HepG2 (cell line): ENCODE measurements around the gene FAM177B. TPM values are rescaled to one million over a fixed set of nuclear protein-coding genes. Genes with fewer than 3 reads are reported as not detected.

Source experiments
- ATAC-seq: fragments of 200-7000 bp; cut with Tn5 transposase; 3 replicates; pipeline ENCODE4 v1.9.1; 2020; ENCODE audit warnings: mild to moderate bottlenecking, moderate library complexity
- BruUV-seq: library from RNA; stranded (reverse); fragments of 400-500 nt; replicated peaks from 2 replicates; lab custom pipeline; 2021; lab: Mats Ljungman, UMichigan
- CTCF ChIA-PET: fragments of 300-600 bp; formaldehyde crosslinking; extraction: SDS; loops from one replicate; lab custom pipeline; 2021; ENCODE audit warnings: low total read pairs, inconsistent platforms, low intra/inter-chr PET ratio; lab: Yijun Ruan, JAX
- POLR2A ChIA-PET: fragments of 350-600 bp; sonication (Branson Sonifier 250); formaldehyde crosslinking; loops from one replicate; lab custom pipeline; 2020; ENCODE audit warnings: antibody characterized with exemption, inconsistent platforms; lab: Yijun Ruan, JAX
- DNase-seq: peaks from one replicate; pipeline ENCODE4 v3.0.0-alpha.2; 2015; ENCODE audit warnings: low spot score
- FAIRE-seq: peaks from 3 replicates; lab custom pipeline; 2011; peaks lifted over from hg19 to GRCh38; lab: Jason Lieb, UNC
- H2AFZ ChIP-seq: one replicate; pipeline ENCODE4 v1.6.1; 2011; ENCODE audit warnings: low read length, inconsistent platforms
- H3K27ac ChIP-seq: fragments of 300-600 bp; 3 replicates; pipeline ENCODE4 v1.8.0; 2011; ENCODE audit warnings: mixed run types, mild to moderate bottlenecking, mixed read lengths, low read length, inconsistent platforms; ENCODE audit not compliant: insufficient read depth; ENCODE audit errors: extremely low read length
- H3K27me3 ChIP-seq, 2 experiments: fragments of 200-600 bp in 1 of 2; 2 replicates in 1 of 2; 3 replicates in 1 of 2; pipeline versions ENCODE4 v1.6.0 to v1.8.0; 2011; ENCODE audit warnings: low read length in 2 of 2, mild to moderate bottlenecking in 2 of 2, moderate library complexity in 2 of 2, inconsistent platforms in 1 of 2; ENCODE audit not compliant: insufficient read depth in 2 of 2, control insufficient read depth in 1 of 2
- H3K36me3 ChIP-seq, 2 experiments: fragments of 200-600 bp in 1 of 2; replicated peaks in 1 of 2; 2 replicates in 1 of 2; 3 replicates in 1 of 2; pipeline versions ENCODE4 v1.5.1 to v1.8.0; 2011; ENCODE audit warnings: low read length in 2 of 2, inconsistent platforms in 1 of 2; ENCODE audit not compliant: insufficient read depth in 2 of 2, control insufficient read depth in 1 of 2
- H3K4me1 ChIP-seq: 2 replicates; pipeline ENCODE4 v1.5.1; 2012; ENCODE audit warnings: low read length, inconsistent platforms; ENCODE audit not compliant: insufficient read depth
- H3K4me2 ChIP-seq: 2 replicates; pipeline ENCODE4 v1.6.0; 2011; ENCODE audit warnings: low read depth, low read length, inconsistent platforms
- H3K4me3 ChIP-seq, 3 experiments: fragments of 200-600 bp in 1 of 3; sonication (generic), shearing (Covaris generic) in 1 of 3; replicated peaks in 1 of 3; 2 replicates each; pipeline ENCODE4 v1.5.1; 2011 to 2016; ENCODE audit warnings: low read length in 3 of 3, inconsistent platforms in 2 of 3, low read depth in 2 of 3, mild to moderate bottlenecking in 2 of 3, control low read depth in 1 of 3, mixed read lengths in 1 of 3; ENCODE audit not compliant: insufficient read depth in 1 of 3
- H3K79me2 ChIP-seq: one replicate; pipeline ENCODE4 v1.6.1; 2011; ENCODE audit warnings: low read length, inconsistent platforms; ENCODE audit not compliant: insufficient read depth
- H3K9ac ChIP-seq: 2 replicates; pipeline ENCODE4 v1.6.0; 2011; ENCODE audit warnings: mild to moderate bottlenecking, low read depth, low read length, inconsistent platforms; ENCODE audit not compliant: insufficient read depth
- H3K9me3 ChIP-seq: 2 replicates; pipeline ENCODE4 v1.5.1; 2012; ENCODE audit warnings: mild to moderate bottlenecking, low read length
- H4K20me1 ChIP-seq: 2 replicates; pipeline ENCODE4 v1.6.0; 2011; ENCODE audit warnings: inconsistent platforms, mild to moderate bottlenecking, low read length, moderate library complexity; ENCODE audit not compliant: insufficient read depth
- HDAC1 ChIP-seq: sonication (generic); formaldehyde crosslinking; IDR thresholded peaks from 2 replicates; pipeline ENCODE4 v1.5.1; 2020; ENCODE audit warnings: mild to moderate bottlenecking, missing genetic modification reagents
- MTA1 ChIP-seq: sonication (generic); formaldehyde crosslinking; IDR thresholded peaks from 2 replicates; pipeline ENCODE4 v1.4.0; 2020; ENCODE audit warnings: missing genetic modification reagents, mild to moderate bottlenecking, borderline replicate concordance
- MTA3 ChIP-seq: sonication (generic); formaldehyde crosslinking; IDR thresholded peaks from 2 replicates; pipeline ENCODE4 v1.4.0; 2020; ENCODE audit warnings: missing genetic modification reagents
- MXI1 ChIP-seq: IDR thresholded peaks from 3 replicates; pipeline ENCODE4 v1.6.1; 2012; ENCODE audit warnings: low read depth, low read length, inconsistent platforms, borderline replicate concordance
- PHF5A ChIP-seq: IDR thresholded peaks from one replicate; pipeline ENCODE4 v1.6.1; 2018; ENCODE audit warnings: low read depth, missing genetic modification reagents; ENCODE audit not compliant: unreplicated experiment
- SIN3B ChIP-seq: fragments of 150-350 bp; IDR thresholded peaks from 2 replicates; pipeline ENCODE4 v1.6.1; 2014; ENCODE audit warnings: low read length
- SMARCC2 ChIP-seq: fragments of 450-650 bp; IDR thresholded peaks from 2 replicates; pipeline ENCODE4 v1.6.1; 2017; ENCODE audit warnings: antibody characterized with exemption, mild to moderate bottlenecking
- SRSF4 ChIP-seq: fragments of 200-400 bp; formaldehyde crosslinking; IDR thresholded peaks from one replicate; pipeline ENCODE4 v1.6.1; 2018; ENCODE audit warnings: mild to moderate bottlenecking, low read depth, low read length, moderate library complexity; ENCODE audit not compliant: poor library complexity, severe bottlenecking
- THAP11 ChIP-seq: IDR thresholded peaks from 2 replicates; pipeline ENCODE4 v1.6.1; 2016; ENCODE audit warnings: missing biosample characterization, missing genetic modification reagents
- TP53 ChIP-seq: sonication (generic); formaldehyde crosslinking; conservative IDR thresholded peaks from 2 replicates; pipeline ENCODE4 v1.4.0; 2020; ENCODE audit warnings: missing genetic modification reagents
- ZNF263 ChIP-seq: sonication (generic); formaldehyde crosslinking; IDR thresholded peaks from 2 replicates; pipeline ENCODE4 v1.4.0; 2020; ENCODE audit warnings: missing genetic modification reagents
- ZNF7 ChIP-seq: IDR thresholded peaks from 2 replicates; pipeline ENCODE4 v1.6.1; 2016; ENCODE audit warnings: missing biosample characterization, missing genetic modification reagents
- whole genome bisulfite sequencing: methylation state at CpG from one replicate; pipeline ENCODE4 v1.1.6; 2017; ENCODE audit warnings: low lambda C conversion rate; 5-methylcytosine and 5-hydroxymethylcytosine counted together
- in situ Hi-C: cut with HindIII; loops from 2 replicates; pipeline ENCODE4 v1.10.0; 2017; ENCODE audit warnings: low pct_unique_long_range_greater_than_20kb; ENCODE audit not compliant: extremely low pct_ligation_motif_present
- intact Hi-C: fragments of 100-400 bp; cut with micrococcal nuclease; formaldehyde crosslinking; loops from one replicate; pipeline ENCODE4 v1.10.0; 2022; ENCODE audit not compliant: unreplicated experiment
- polyA plus RNA-seq, 8 experiments: library from polyadenylated mRNA; depleted of rRNA in 3 of 8; stranded (reverse) in 7 of 8; unstranded in 1 of 8; fragments of >200 nt; fragmentation: Illumina TruSeq in 4 of 8; extraction: Trizol in 4 of 8; gene quantifications; 2 replicates each; pipeline versions ENCODE4 v1.2.1 to v1.2.3, GENCODE V29; 2011 to 2016; ENCODE audit warnings: low read depth in 4 of 8, missing spikeins in 1 of 8, mixed read lengths in 1 of 8; ENCODE audit not compliant: insufficient read depth in 1 of 8
- total RNA-seq, 5 experiments: library from RNA; depleted of rRNA; stranded (reverse); fragments of >200 nt; fragmentation: Illumina TruSeq; extraction: Trizol; gene quantifications; 2 replicates each; pipeline ENCODE4 v1.2.3, GENCODE V29; 2016; ENCODE audit warnings: low read depth in 1 of 5
- TF ChIP-seq, protein P1 (sequence below), 2 experiments: sonication (generic) in 1 of 2; formaldehyde crosslinking in 1 of 2; IDR thresholded peaks; 2 replicates each; pipeline versions ENCODE4 v1.6.1 to v1.9.0; 2014 to 2022; ENCODE audit warnings: antibody characterized with exemption in 1 of 2, borderline replicate concordance in 1 of 2, inconsistent platforms in 1 of 2, low read depth in 1 of 2, missing genetic modification reagents in 1 of 2

Gene FAM177B
- total and polyA plus RNA-seq, 2 of the 13 experiments (the other 11 are each of a cell fraction or from before 2014, with no cell fraction given) = 0.05 TPM; not detected in 1

DNA sequence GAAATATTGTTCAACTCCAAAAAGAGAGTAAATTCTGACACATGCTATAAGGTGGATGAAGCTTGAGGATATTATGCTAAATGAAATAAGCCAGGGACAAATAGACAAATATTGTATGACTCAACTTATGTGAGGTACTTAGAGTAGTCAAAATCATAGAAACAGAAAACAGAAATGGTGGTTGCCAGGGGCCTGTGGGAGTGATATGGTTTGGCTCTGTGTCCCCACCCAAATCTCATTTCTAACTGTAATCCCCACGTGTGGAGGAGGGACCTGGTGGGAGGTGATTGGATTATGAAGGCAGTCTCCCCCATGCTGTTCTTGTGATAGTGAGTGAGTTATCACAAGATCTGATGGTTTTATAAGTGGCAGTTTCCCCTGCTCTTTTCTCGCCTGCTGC lies 53.1 kb downstream of the FAM177B start:
- CTCF ChIA-PET = no interaction called here
- intact Hi-C loops = no loop called here
- in situ Hi-C loops = loop anchor here (5.0 kb wide), 1 partner anchor 297 kb away; no protein-coding TSS in a partner anchor

More for the DNA sequence above, 53.1 kb downstream of the FAM177B start:
- no peaks in the 10 kb centered on the region for H3K9me3 ChIP-seq
- no peak overlapping the region for H3K4me3 ChIP-seq
- H3K9ac ChIP-seq = no peak overlapping the region
- no peaks in the 10 kb centered on the region for H3K36me3 ChIP-seq
- ATAC-seq (no peak), DNase-seq (no peak), FAIRE-seq (no peak)
- no peaks in the 10 kb centered on the region; a peak in 1 of 5 replicates for H3K27me3 ChIP-seq
- H2AFZ ChIP-seq = no peak overlapping the region
- TF ChIP-seq SRSF4 (no peak), MTA1 (CRISPR knock-in tag) (no peak), MXI1 (no peak), THAP11 (CRISPR knock-in tag) (no peak), HDAC1 (no peak), SIN3B (no peak), ZNF263 (no peak), MTA3 (CRISPR knock-in tag) (no peak), SMARCC2 (no peak), PHF5A (CRISPR knock-in tag) (no peak), TP53 (CRISPR knock-in tag) (no peak), ZNF7 (CRISPR knock-in tag) (no peak)
- TF ChIP-seq, protein P1, sequence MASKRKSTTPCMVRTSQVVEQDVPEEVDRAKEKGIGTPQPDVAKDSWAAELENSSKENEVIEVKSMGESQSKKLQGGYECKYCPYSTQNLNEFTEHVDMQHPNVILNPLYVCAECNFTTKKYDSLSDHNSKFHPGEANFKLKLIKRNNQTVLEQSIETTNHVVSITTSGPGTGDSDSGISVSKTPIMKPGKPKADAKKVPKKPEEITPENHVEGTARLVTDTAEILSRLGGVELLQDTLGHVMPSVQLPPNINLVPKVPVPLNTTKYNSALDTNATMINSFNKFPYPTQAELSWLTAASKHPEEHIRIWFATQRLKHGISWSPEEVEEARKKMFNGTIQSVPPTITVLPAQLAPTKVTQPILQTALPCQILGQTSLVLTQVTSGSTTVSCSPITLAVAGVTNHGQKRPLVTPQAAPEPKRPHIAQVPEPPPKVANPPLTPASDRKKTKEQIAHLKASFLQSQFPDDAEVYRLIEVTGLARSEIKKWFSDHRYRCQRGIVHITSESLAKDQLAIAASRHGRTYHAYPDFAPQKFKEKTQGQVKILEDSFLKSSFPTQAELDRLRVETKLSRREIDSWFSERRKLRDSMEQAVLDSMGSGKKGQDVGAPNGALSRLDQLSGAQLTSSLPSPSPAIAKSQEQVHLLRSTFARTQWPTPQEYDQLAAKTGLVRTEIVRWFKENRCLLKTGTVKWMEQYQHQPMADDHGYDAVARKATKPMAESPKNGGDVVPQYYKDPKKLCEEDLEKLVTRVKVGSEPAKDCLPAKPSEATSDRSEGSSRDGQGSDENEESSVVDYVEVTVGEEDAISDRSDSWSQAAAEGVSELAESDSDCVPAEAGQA (IDR thresholded peaks at IDR 0.05; ENCODE audit: low read depth) = no peak
- TF ChIP-seq, protein P1 (CRISPR knock-in tag; IDR thresholded peaks at IDR 0.05; ENCODE audit: borderline replicate concordance) = no peak
- POLR2A ChIA-PET = no interaction called here
- no peaks in the 10 kb centered on the region for H3K4me1 ChIP-seq
- no peaks in the 10 kb centered on the region for H3K79me2 ChIP-seq
- no peaks in the 10 kb centered on the region for H4K20me1 ChIP-seq
- no TSS peak for BruUV-seq
- 33% methylated on average over 2 of the region's 2 CpGs for WGBS
- no peak overlapping the region for H3K4me2 ChIP-seq
- H3K27ac ChIP-seq = no peak overlapping the region
